PC-9 (cell line): ENCODE data around the gene BRAF. TPM values are rescaled to one million over a fixed set of nuclear protein-coding genes. Genes with fewer than 3 reads are reported as not detected.

ENCODE experiments used
- BruUV-seq: library from RNA; stranded (reverse); fragments of 400-500 nt; replicated peaks from 2 replicates; lab custom pipeline; 2021; lab: Mats Ljungman, UMichigan
- CTCF ChIA-PET: fragments of 300-600 bp; sonication (Branson Sonifier 250); formaldehyde crosslinking; loops from one replicate; lab custom pipeline; 2022; ENCODE audit warnings: antibody characterized with exemption; lab: Charles Lee
- POLR2A ChIA-PET: fragments of 300-600 bp; sonication (Branson Sonifier 250); formaldehyde crosslinking; loops from one replicate; lab custom pipeline; 2022; ENCODE audit warnings: antibody characterized with exemption; ENCODE audit not compliant: unreplicated experiment; lab: Charles Lee
- DNase-seq, 2 experiments: peaks; one replicate each; pipeline versions ENCODE4 v3.0.0 to v3.0.0-alpha.2; 2015 to 2022; ENCODE audit warnings: mixed read lengths in 1 of 2
- H2AFZ ChIP-seq: fragments of 200-600 bp; sonication (generic); 2 replicates; pipeline ENCODE4 v1.8.1; 2017; ENCODE audit warnings: antibody characterized with exemption
- H3F3A ChIP-seq: fragments of 200-600 bp; sonication (generic); 2 replicates; pipeline ENCODE4 v1.8.1; 2017; ENCODE audit warnings: antibody characterized with exemption, mild to moderate bottlenecking, low read depth; ENCODE audit not compliant: insufficient read depth
- H3K27ac ChIP-seq: fragments of 200-600 bp; sonication (generic); 2 replicates; pipeline ENCODE4 v1.6.1; 2016; ENCODE audit warnings: mixed run types
- H3K27me3 ChIP-seq: fragments of 200-600 bp; sonication (generic); 2 replicates; pipeline ENCODE4 v1.6.1; 2016; ENCODE audit warnings: low read depth, mixed run types; ENCODE audit not compliant: insufficient read depth
- H3K36me3 ChIP-seq: fragments of 200-600 bp; sonication (generic); 2 replicates; pipeline ENCODE4 v1.6.1; 2016; ENCODE audit warnings: low read depth, mixed run types
- H3K4me1 ChIP-seq: fragments of 200-600 bp; sonication (generic); replicated peaks from 2 replicates; pipeline ENCODE4 v1.6.1; 2016; ENCODE audit warnings: mixed run types; ENCODE audit not compliant: insufficient read depth
- H3K4me2 ChIP-seq: fragments of 200-600 bp; sonication (generic); 2 replicates; pipeline ENCODE4 v1.6.1; 2017; ENCODE audit warnings: mixed run types
- H3K4me3 ChIP-seq: fragments of 200-600 bp; sonication (generic); 2 replicates; pipeline ENCODE4 v1.6.1; 2016; ENCODE audit warnings: mixed run types
- H3K79me2 ChIP-seq: fragments of 200-600 bp; sonication (generic); 2 replicates; pipeline ENCODE4 v1.6.1; 2017; ENCODE audit warnings: low read depth, mixed run types
- H3K9me2 ChIP-seq: fragments of 200-600 bp; sonication (generic); 2 replicates; pipeline ENCODE4 v1.8.1; 2017; ENCODE audit warnings: mild to moderate bottlenecking; ENCODE audit not compliant: insufficient read depth
- H3K9me3 ChIP-seq: fragments of 200-600 bp; sonication (generic); 2 replicates; pipeline ENCODE4 v1.8.1; 2016; ENCODE audit warnings: low read depth; ENCODE audit not compliant: insufficient read depth
- H4K20me1 ChIP-seq: fragments of 200-600 bp; sonication (generic); 2 replicates; pipeline ENCODE4 v1.8.1; 2017; ENCODE audit not compliant: insufficient read depth
- CTCF ChIP-seq: fragments of 200-600 bp; sonication (generic); conservative IDR thresholded peaks from 2 replicates; pipeline ENCODE4 v1.6.1; 2017; ENCODE audit warnings: mixed run types, antibody characterized with exemption, mild to moderate bottlenecking, moderate library complexity
- EZH2 ChIP-seq: fragments of 200-600 bp; sonication (generic); IDR thresholded peaks from 2 replicates; pipeline ENCODE4 v1.8.0; 2017; ENCODE audit warnings: antibody characterized with exemption, low read depth
- intact Hi-C: fragments of 100-400 bp; cut with micrococcal nuclease; formaldehyde crosslinking; loops from one replicate; pipeline ENCODE4 v1.10.0; 2022; ENCODE audit not compliant: unreplicated experiment
- total RNA-seq: library from RNA; stranded (reverse); gene quantifications from 2 replicates; pipeline ENCODE4 v1.2.3, GENCODE V29; 2021

The BRAF gene
- total RNA-seq, 1 experiment from 2014 or later: 56.9 TPM

GRCh38 chr7:140889645-140890044, 35.1 kb downstream of the BRAF start:
- Histone ChIP-seq H3K4me3 (no peak overlapping the region), H4K20me1 (peaks cover 24% of the 10 kb centered on the region), H3K27ac (no peak overlapping the region), H3F3A (peaks cover 6% of the 10 kb centered on the region; the same call in 1 of the 2 replicates), H3K27me3 (no peaks in the 10 kb centered on the region), H3K79me2 (peaks cover 87% of the 10 kb centered on the region), H3K36me3 (no peaks in the 10 kb centered on the region), H3K4me2 (no peak overlapping the region), H3K9me2 (no peaks in the 10 kb centered on the region), H2AFZ (no peak overlapping the region), H3K4me1 (peaks cover 7% of the 10 kb centered on the region), H3K9me3 (no peaks in the 10 kb centered on the region)
- no peak for DNase-seq
- TF ChIP-seq EZH2 (no peak), CTCF (no peak)
- intact Hi-C loops: loop anchor here (10.0 kb wide), 1 partner anchor 1655 kb away; the partner anchor contains the start of gene UBN2
- no TSS peak for BruUV-seq
- POLR2A ChIA-PET: no interaction called here
- CTCF ChIA-PET: interaction anchor here (0.8 kb wide), 1 partner anchor 34 kb away, joined by 3 read pairs; no protein-coding TSS in a partner anchor

- Histone ChIP-seq H3K79me2 (peaks cover 82% of the 10 kb centered on the region), H3K4me1 (peaks cover 7% of the 10 kb centered on the region), H3K27ac (no peak overlapping the region), H3K36me3 (no peaks in the 10 kb centered on the region), H2AFZ (no peak overlapping the region), H3K4me2 (no peak overlapping the region), H4K20me1 (peaks cover 24% of the 10 kb centered on the region), H3K4me3 (no peak overlapping the region), H3K9me3 (no peaks in the 10 kb centered on the region), H3F3A (peaks cover 6% of the 10 kb centered on the region; the same call in 1 of the 2 replicates), H3K27me3 (no peaks in the 10 kb centered on the region), H3K9me2 (no peaks in the 10 kb centered on the region)
- TF ChIP-seq EZH2 (no peak), CTCF (no peak)
- ChIA-PET POLR2A (no interaction called here), CTCF (interaction anchor here (0.8 kb wide), 1 partner anchor 35 kb away, joined by 3 read pairs; no protein-coding TSS in a partner anchor)
- DNase-seq: no peak
- intact Hi-C loops: loop anchor here (10.0 kb wide), 1 partner anchor 1654 kb away; the partner anchor contains the start of gene UBN2
- no TSS peak for BruUV-seq
These were observed 35.6 kb downstream of the BRAF start for GRCh38 chr7:140889150-140889549.

- no TSS peak for BruUV-seq
- peaks cover 24% of the 10 kb centered on the region for H4K20me1 ChIP-seq
- no peak overlapping the region for H3K4me3 ChIP-seq
- H3K27me3 ChIP-seq: no peaks in the 10 kb centered on the region
- H3K4me1 ChIP-seq: peaks cover 7% of the 10 kb centered on the region
- H3K36me3 ChIP-seq: no peaks in the 10 kb centered on the region
- H3K9me3 ChIP-seq: no peaks in the 10 kb centered on the region
- no peak overlapping the region for H3K4me2 ChIP-seq
- no peak overlapping the region for H3K27ac ChIP-seq
- DNase-seq: peak in 1 of 2 experiments; percentile 74
- H3F3A ChIP-seq: peaks cover 6% of the 10 kb centered on the region; the same call in 1 of the 2 replicates
- H3K79me2 ChIP-seq: peaks cover 79% of the 10 kb centered on the region
- intact Hi-C loops: loop anchor here (10.0 kb wide), 1 partner anchor 1653 kb away; the partner anchor contains the start of gene UBN2
- ChIA-PET CTCF (interaction anchor here (0.6 kb wide), 1 partner anchor 213 kb away, joined by 5 read pairs; no protein-coding TSS in a partner anchor), POLR2A (no interaction called here)
- H2AFZ ChIP-seq: no peak overlapping the region
- TF ChIP-seq CTCF (no peak), EZH2 (no peak)
- H3K9me2 ChIP-seq: no peaks in the 10 kb centered on the region
These were observed 36.6 kb downstream of the BRAF start for GRCh38 chr7:140888087-140888486.
